ENCODE measurements around the gene RSU1.
"Not testable (repeated sequence)": the region's sequence is repeated elsewhere in the genome, so short reads cannot be mapped to it uniquely, and the experiment has no call there.

RSU1 gene

DNA sequence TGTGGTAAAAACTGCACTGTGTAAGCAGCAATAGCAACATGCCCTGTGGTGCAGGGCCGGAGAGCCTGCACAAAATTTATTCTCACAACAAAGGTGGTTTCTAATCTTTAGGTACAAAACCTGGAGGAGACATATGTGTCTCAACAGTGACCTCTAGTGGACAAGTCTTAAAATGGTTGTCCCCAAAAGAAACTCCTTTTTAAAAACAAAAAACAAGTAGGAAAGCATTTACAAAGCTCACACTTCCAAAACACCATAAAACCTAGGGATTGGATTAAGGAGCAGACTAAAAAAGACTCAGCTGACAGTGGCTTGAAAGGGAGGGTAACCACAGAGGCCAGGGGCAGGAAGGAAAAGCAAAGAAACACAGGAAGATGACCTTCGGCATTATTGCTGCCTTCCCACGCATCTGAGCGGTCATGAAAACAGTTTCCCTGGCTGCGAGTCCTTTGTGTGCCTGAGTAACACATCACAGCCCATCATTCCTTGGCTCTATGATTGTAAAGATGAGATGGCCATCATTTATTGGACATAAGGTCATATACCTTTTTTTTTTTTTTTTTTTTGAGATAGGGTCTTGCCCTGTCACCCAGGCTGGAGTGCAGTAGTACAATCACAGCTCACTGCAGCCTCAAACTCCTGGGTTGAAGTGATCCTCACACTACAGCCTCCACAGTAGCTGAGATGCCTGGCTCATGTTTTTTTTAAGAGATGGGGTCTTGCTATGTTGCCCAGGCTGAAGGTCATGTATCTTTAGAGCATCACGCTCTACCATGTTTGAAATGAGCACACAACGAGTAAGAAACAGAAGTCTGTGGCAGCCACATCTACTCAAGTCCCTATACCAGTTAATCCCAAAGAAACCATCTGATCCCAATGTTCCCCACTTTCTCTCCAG lies 39.5 kb downstream of the RSU1 start:
- peak; percentile 23 for DNase-seq

DNA sequence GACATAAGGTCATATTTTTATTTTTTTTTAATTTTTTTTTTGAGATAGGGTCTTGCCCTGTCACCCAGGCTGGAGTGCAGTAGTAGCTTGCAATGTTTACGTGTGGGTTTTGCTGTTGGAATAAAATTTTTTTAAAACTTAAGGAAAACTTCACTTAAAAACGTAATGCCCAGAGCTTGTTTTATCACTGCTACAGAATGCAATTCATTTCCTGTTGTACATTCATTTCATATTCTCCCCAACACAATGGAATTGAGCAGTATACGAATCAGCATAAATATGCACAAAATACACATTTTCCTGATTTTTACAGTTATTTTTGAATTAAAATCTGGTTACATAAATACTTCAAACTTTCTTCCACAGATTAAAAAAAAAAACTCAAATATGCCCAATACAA lies 40.3 kb downstream of the RSU1 start:
- no peak for DNase-seq

DNA sequence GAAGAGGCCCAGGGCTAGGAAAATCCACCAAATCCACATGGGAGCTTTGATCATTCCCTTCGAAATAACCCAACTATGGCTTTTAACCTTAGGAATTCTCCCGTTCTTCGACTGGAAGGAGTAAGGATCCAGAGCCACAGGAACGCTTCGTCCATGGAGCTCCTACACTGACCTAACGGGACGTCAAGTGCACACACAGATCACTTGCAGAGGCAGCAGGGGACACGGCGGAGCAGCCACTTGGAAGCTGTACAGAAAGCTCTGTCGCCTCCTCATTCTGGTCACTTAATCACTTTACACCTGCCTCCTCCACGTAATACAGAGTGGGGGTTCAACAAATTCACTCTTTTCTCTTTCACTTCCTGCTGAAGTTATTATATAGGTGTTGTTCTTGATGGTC lies 43.9 kb downstream of the RSU1 start:
- no peak for DNase-seq

DNA sequence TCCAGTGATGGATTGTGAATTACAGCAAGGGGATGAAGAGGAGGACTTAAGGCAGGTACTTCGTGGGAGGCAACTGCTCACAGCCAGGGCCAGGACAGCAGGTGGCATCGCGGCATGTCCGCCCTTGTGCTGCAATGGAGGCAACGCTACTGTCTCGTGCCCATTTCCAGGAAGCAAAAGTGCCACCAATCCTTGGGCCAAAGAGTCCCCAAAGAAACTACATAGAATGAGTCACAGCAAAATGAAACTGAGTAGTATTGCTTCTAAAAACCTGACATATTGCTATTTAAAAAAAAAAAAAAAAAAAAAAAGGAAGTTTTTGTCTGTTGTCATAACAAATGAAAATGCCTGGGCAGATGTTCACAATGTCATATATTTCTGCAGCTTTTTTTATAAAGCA lies 46.6 kb downstream of the RSU1 start:
- no peak for DNase-seq

DNA sequence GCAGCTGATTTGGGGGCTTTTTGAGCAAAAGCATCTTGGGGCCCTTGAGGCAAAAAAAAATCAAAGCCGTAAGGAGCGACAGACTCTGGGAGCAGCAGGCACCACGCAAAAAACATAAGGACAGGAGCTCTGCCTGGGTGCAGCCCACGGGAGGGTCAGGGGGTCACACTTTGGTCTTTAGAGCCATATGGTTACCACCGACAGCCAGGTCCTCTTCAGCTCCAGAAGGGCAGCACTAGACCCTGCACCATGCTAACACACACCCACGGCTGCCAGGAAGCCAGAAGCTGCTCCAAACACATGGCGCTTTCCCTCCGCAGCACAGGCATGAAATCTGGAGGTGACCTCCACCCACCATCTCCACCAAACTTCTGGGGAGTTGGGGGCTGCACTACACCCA lies 47.1 kb downstream of the RSU1 start:
- no peak for DNase-seq

DNA sequence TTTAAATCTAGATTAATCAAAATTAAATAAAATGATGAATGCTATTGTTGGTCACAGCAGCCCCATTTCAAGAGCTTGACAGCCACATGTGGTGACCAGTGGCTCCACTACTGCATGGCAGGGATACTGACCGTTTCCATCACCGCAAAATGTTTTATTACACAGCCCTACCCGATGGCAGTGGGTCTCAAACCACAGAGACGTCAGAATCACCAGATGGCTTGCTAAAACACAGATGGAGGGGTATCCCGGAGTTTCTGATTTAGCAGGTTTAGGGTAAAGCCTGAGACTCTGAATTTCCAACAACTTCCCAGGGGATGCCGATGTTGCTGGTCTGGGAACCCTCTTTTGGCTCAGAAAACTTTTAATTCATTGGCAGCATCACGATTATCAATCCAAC lies 47.9 kb downstream of the RSU1 start:
- DNase-seq = no peak

DNA sequence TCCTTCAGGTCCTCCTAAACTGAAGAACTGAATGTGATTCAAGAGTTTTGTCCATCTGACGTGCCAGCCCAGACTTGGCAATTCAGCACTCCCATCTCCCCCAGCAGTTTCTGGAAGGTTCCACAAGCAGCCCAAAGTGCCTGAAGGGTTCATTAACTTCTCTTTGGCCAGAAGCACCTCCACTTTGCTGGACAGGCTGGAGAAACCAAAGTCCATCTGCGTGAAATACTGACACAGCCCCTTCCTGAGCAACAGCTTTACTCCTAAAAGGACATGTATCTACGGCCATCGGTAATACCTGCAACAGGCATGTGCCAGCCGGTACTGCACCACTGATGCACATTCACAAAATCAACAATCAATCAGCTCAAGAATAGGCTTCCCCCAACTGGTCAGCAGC lies 48.5 kb downstream of the RSU1 start:
- DNase-seq = no peak

DNA sequence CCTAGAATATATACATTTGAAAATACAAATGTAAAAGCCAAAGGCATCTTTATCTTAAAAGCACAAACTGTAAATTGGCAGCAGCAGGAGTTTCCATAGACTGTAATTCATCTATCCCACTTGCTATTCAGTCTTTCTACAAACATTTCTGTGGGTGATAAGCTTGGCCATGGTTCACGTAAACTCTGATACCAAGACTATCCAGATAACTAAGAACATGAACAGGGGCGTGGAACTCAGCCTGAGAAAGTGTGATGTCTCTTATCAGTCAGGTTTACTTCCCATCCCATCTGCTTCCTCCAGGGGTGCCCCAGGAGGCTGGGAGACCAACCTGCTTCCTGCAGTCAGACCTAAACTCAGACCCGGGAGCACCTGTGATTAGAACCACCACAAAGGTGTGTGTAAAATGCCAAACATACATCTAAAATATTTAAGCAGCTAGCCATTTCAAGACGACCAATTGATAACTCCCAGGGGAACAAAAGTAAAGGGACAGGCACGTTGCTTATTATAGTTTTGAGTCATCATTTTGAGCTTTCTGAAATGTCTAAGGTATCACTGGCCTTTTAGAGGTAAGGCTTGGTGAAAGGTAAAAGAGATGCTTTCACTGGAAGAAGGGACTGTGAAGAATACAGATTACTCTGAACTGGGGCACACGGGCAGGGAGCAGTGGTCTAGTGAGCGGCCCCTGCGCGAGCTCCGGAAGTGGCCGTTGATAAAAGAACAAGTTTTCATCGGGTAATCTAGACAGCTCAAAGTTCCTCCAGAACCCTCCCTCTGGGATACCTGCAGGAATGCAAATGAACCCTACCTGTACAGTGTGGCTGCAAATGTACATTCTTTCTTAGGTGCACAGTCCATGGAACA lies 51.5 kb downstream of the RSU1 start:
- DNase-seq = no peak

DNA sequence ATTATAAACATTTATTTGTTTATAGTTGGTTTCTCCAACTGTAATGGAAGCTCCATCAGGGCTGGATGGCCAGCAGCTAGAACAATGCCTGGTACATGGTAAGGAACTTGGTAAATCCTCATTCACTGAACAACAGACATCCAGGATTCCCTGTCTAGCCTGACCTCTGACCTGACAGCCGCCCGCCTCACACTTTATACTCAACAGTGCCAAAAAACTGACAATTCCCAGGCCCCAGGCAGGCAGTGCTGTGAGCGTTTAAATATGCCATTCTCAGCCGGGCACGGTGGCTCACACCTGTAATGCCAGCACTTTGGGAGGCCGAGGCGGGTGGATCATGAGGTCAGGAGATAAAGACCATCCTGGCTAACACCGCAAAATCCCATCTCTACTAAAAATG lies 55.9 kb downstream of the RSU1 start:
- no peak for DNase-seq

DNA sequence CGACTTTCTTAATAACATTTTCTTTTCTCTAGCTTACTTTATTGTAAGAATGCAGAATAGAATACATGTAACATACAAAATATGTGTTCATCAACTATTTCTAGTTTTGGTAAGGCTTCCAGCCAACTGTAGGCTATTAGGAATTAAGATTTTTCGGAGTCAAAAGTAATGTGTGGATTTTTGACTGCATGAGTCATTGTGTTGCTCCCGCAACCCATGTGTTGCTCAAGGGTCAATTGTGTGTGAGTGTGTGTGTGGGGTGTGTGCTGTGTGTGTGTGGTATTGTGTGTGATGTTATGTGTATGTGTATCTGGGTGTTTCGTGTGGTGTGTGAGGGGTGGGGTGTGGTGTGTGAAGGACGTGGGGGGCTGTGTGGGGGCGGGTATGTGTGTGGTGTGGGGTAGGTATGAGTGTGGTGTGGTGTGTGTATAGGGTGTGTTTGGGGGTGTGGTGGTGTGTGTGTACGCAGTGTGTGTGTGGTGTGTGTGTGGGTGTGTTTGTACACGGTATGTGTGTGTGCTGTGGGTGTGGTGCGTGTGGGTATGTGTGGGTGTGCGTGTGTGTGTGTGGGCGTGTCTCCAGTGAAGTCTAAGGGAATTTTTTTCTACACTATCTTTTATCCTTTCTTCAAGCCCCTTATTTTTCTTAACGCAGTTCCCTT lies 60.5 kb downstream of the RSU1 start:
- no peak for DNase-seq

DNA sequence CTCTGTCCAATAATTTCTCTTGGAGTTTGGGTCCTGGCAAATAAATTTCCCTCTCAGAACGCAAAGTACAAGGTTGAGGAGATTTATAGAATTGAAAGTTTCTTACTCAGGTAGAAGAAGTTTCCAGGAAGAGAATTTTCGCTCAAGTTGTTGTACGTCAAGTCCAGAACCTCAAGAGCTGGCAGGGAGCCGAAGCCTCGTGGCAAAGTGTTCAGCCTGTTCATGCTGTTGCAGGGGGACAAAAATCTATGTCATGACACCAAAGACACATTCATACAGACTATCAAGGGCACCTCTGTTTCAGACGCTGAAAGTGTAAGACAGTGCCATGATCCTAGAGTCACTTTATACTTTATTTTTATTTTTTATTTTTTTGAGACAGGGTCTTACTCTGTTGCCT lies 62.5 kb downstream of the RSU1 start:
- no peak for DNase-seq

DNA sequence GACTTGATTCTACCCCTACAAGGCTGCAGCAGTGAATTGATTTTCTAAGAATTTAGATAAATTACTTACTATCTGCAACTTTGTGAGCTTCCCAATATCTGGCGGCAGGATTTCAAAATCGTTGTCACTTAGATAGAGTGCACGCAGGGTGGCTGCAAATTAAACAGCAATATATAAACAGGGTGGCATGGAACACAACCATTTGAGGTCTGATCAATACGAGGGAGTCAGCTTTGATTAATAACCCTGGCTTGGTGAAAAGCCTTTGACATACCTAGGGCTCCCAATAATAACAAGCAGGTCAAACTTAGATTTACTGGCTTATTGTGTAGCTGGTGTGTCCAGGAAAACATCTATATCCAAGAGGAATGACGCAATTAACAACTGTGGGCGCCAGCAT lies 64.4 kb downstream of the RSU1 start:
- not testable (repeated sequence) for DNase-seq

DNA sequence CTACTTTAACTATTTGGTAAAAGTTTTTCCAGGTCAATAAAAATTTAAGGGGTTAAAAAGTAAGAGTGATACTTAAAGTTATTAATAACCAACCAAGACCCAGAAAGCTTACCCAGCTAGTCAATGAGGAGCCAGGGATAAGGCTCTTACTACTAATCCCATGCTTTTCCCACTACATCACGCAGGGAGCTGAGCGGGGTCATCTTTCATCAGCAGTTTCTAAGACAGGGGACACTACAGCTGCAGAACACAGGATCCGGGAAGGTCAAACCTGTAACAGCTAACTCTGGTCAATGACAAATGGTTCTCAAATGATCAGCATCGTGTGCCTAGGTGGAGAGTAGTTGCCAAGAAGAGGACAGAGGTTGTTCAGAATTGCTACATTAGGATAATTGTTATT lies 65.1 kb downstream of the RSU1 start:
- no peak for DNase-seq

DNA sequence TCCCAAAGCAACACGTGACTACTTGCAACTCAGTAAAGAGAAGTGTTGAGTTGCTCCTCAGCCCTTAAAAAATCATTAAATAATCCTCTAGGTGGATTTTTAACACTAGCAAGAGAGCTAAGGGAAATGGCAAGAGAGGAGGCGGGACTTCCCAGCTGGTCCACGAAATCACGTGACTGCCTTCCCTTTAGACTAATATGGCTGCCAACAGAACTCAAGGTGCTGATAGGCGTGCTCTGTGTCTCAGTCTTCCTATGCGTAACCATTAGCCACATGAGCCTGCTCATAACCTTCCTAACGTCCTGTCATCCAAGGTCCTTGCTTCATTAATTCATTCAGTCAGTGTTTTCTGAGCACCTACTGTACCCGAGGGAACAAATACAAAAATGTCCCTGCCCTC lies 66.0 kb downstream of the RSU1 start:
- no peak for DNase-seq

DNA sequence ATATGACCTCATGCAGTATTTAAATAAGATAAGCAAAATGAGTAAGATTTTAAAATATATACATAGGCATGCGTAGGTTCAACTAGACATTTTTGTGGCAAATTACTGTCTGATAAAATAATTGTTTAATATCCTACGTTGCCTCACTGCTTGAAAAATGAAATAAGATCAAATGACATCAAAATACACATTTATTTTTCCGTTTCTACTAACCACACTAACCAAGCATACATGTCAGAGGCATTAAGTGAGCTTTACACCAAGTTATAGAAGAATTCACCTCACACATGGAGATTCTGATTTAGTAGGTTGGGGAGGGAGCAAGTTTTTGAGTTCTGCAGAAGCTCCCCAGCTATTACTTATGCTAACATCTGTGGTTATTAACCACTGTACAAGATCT lies 66.8 kb downstream of the RSU1 start:
- DNase-seq = no peak

DNA sequence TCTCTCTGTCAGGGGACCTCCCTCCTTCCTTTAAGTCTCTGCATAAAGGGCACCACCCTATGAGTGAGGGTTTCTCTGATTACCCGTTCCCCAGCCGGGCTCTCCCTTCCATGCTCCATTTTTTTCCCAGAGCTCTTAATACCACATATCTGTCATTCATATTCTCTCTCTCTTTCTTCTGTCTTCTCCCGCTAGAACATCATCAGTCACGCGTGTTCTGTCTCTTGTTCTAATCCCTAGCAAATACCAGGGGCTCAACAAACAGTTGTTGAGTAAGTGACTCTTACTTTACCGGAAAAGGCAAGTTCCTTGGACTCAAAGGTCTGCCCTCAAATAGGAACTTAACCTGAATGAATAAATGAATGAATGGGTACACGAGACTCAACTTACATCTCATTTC lies 68.5 kb downstream of the RSU1 start:
- no peak for DNase-seq

DNA sequence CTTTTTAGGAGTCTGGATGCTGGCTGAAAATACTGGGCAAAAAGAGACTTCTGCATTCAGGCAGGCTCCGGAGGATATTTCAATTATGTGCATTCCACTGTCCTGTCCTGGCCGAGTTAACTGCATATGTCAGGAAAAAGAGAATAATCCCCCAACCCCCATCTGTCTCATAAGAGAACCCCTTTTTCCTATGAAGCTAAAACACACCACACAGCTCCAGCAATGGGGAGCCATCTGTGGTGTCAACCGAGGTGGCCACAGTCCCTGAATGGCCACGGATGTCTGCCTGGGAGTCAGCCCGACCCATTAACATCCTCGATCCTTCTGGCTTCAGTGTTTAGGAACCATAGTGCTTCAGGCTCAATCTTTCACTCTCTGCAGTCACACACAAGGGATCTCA lies 70.4 kb downstream of the RSU1 start:
- no peak for DNase-seq

DNA sequence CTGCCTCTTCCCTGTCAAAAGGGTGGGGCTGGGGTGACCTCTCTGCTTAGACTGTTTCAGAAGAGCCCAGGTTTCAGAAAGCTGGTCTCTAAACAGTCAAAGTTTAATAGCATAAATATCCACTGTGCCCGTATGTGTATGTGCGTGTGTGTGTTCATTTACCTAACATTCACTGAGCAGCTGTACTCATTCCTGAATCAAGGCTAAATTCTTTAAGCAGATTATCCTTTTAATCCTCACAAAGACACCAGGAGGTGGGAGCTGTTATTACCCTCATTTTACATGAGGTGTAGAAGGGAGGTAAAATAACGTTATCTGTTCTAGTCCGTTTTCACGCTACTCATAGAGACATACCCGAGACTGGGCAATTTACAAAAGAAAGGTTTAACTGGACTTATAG lies 72.2 kb downstream of the RSU1 start:
- no peak for DNase-seq

DNA sequence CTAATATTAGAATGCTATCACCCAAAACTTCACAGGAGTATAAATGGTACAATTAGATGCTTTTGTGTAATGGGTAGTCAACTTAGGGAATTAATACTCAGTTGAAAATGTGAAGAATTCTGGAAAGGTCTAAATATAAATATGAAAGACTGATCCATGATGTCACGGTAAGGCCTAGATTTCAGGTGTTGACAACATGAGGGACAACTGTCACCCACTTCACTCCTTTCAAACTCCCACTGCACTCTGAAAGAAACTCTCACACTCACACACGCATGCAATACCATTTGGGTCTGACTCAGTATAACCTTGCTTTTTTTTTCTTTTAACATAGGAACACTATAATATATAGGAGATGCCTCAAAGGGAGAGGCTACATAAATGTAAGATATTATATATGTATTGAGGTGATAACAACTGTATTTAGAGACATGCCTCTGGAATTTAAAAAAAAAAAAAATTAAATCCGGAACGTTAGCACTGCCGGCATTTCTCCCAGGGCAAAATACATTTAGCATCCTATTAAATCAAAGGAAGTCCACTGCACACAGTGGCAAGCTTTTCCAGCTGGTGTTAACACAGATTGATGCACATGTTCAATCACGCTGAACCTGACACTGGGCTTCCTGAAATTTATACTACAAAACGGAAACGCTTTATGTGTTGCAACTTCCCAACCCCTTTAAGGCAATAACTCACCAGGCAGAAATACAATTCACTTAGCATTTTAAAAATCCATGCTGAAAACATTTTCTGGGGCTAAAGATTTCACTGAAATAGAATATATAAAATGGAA lies 74.9 kb downstream of the RSU1 start:
- DNase-seq = no peak

DNA sequence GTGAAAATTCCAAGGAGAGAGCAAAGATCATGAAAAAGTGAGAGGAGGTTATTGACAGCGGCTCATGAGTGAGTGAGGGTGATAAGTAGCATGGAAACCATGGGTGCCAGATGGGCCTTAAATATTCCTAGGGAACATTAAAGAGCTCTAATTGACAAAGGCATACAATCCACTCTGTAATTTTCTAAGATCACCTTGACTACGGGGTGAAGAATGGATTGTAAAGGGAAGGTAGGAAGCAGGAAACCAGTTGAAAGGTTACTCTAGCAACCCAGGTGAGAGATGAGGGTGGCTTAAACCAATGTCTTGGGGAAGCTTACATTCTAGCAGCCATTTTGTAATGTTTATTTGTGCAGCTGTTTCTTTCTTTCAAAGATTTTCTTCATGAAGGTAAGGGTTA lies 75.7 kb downstream of the RSU1 start:
- DNase-seq = no peak

DNA sequence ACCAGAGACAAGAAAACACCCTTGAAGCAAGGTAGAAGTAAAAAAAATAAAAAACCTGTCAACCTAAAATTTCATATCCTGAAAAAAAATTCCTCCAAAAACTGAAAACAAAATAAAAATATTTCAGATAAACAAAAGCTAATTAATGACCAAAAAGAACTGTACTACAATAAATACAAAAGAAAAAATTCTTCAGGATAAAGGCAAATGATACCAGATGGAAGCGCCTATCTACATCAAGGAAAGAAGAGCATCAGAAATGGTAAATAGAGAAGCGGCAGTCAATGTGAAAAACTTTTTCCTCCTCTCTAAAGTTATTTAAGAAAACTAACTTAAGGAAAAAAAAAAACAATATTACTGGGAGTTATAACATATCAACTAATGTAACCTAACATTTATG lies 79.8 kb downstream of the RSU1 start:
- DNase-seq = no peak

DNA sequence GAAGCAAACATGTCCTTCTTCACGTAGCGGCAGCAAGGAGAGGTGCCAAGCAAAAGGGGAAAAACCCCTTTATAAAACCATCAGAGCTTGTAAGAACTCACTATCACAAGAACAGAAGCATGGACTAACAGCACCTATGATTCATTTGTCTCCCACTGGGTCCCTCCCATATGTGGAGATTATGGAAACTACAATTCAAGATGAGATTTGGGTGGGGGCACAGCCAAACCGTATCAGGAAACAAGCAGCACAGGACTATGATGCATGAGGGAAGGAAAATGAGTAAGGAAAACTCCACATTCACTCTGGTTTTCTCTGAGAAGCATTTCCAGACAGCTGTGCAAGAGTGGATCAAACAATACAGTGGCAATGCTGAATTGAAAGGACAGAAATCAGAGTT lies 81.6 kb downstream of the RSU1 start:
- no peak for DNase-seq

DNA sequence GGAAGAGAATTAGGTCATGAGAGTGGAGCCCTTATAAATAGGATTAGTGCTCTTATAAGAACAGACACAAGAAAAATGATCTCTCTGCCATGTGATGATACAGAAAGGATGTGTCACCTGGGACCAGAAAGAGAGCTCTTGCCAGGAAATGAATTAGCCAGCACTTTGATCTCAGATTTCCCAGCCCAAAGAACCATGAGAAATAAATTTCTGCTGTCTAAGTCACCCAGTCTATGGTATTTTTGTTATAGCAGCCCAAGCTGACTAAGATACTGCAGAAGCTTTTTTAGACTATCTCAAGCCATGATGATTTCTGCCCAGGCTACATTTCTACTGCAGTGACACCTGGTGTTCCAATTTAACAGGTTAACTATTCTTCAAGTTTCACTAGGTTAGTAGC lies 84.8 kb downstream of the RSU1 start:
- DNase-seq = no peak

Data from NCI-H2029 (cell line).